Chondrocyte (in vitro differentiated cells): ENCODE data around the gene SMAD3. TPM values are rescaled to one million over a fixed set of nuclear protein-coding genes. Genes with fewer than 3 reads are reported as not detected.
A peak's percentile ranks its signal among the peaks of the same experiment; 100 is the strongest.
"Not testable (repeated sequence)": the region's sequence is repeated elsewhere in the genome, so short reads cannot be mapped to it uniquely, and the experiment has no call there.

Experiments used
- DNase-seq: peaks from one replicate; pipeline ENCODE4 v3.0.0; 2021; ENCODE audit warnings: mixed read lengths, low spot score
- H3K27ac Mint-ChIP-seq: one replicate; pipeline ENCODE4 v1.8.0; 2021; ENCODE audit warnings: mild to moderate bottlenecking, moderate library complexity, mixed read lengths; ENCODE audit not compliant: unreplicated experiment
- H3K27me3 Mint-ChIP-seq: 2 replicates; pipeline ENCODE4 v1.8.0; 2021; ENCODE audit warnings: low read depth, mixed read lengths
- H3K36me3 Mint-ChIP-seq: 2 replicates; pipeline ENCODE4 v1.8.0; 2021; ENCODE audit warnings: low read depth, mixed read lengths
- H3K4me1 Mint-ChIP-seq: 2 replicates; pipeline ENCODE4 v1.8.0; 2021; ENCODE audit warnings: low read depth, mild to moderate bottlenecking, mixed read lengths
- H3K4me3 Mint-ChIP-seq: one replicate; pipeline ENCODE4 v1.8.0; 2021; ENCODE audit warnings: mild to moderate bottlenecking, moderate library complexity, mixed read lengths; ENCODE audit not compliant: unreplicated experiment
- H3K9me3 Mint-ChIP-seq: 2 replicates; pipeline ENCODE4 v1.8.0; 2021; ENCODE audit warnings: low read depth, mixed read lengths
- total RNA-seq: library from RNA; stranded (reverse); gene quantifications from 3 replicates; pipeline ENCODE4 v1.2.1, GENCODE V29; 2021
- TF ChIP-seq, protein P1 (sequence below): fragments of 200-600 bp; sonication (generic); IDR thresholded peaks from 2 replicates; pipeline ENCODE4 v1.5.0; 2021; ENCODE audit warnings: antibody characterized with exemption, mild to moderate bottlenecking, moderate library complexity

Gene SMAD3
- total RNA-seq, 1 donor from 2014 or later = 23.2 TPM

DNA sequence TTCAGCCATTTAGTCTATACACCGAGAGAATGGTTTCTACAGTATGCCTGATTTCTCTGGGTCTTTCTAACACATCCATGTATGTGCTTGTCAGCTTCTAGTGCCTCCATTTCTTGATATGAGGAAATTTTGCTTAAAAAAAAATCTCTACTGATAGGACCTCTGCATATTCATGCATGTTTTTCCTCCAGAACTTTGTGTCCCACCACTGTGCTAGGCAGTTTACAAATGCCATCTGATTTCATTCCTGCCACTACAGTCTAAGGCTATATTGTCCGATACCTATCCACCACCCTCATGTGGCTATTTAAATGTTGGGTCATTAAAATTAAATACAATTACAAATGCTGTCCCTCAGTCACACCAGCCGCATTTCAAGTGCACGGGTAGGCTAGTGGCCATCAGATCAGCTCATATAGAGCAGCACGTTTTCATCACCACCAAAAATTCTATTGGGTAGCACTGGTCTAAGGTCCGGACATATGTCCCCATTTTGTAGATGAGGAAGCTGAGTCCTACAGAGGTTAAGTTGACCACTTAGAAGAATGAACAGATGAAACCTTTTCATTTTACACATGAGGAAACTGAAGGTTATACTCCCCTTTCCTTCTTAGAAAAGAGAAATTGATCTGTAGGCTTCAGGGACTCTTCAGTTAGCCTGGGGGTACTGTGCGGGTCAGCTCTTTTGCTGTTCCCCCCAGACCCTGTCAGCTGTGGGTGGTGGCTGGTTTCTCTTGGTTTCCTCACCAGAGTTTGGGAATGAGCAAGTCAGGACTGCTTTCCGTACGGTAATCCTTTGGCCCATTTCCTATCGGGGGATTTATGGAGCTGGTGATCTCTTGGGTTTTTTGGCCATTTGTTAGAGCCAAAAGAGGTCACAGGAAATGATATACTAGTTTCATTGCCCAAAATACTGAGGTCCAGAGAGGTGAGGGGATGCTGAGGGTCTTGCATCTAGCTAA lies 56.5 kb downstream of the SMAD3 start:
- no peaks in the 10 kb centered on the region for H3K36me3 Mint-ChIP-seq
- H3K4me1 Mint-ChIP-seq = peaks cover 71% of the 10 kb centered on the region
- H3K27me3 Mint-ChIP-seq = no peaks in the 10 kb centered on the region
- H3K9me3 Mint-ChIP-seq = no peaks in the 10 kb centered on the region
- H3K27ac Mint-ChIP-seq = peak overlapping the region; percentile 95
- no peak overlapping the region for H3K4me3 Mint-ChIP-seq
- TF ChIP-seq, protein P1, sequence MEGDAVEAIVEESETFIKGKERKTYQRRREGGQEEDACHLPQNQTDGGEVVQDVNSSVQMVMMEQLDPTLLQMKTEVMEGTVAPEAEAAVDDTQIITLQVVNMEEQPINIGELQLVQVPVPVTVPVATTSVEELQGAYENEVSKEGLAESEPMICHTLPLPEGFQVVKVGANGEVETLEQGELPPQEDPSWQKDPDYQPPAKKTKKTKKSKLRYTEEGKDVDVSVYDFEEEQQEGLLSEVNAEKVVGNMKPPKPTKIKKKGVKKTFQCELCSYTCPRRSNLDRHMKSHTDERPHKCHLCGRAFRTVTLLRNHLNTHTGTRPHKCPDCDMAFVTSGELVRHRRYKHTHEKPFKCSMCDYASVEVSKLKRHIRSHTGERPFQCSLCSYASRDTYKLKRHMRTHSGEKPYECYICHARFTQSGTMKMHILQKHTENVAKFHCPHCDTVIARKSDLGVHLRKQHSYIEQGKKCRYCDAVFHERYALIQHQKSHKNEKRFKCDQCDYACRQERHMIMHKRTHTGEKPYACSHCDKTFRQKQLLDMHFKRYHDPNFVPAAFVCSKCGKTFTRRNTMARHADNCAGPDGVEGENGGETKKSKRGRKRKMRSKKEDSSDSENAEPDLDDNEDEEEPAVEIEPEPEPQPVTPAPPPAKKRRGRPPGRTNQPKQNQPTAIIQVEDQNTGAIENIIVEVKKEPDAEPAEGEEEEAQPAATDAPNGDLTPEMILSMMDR = no peak
- DNase-seq = no peak

GRCh38 chr15:67122816-67123215 lies 57.4 kb downstream of the SMAD3 start:
- peaks cover 71% of the 10 kb centered on the region for H3K4me1 Mint-ChIP-seq

DNA sequence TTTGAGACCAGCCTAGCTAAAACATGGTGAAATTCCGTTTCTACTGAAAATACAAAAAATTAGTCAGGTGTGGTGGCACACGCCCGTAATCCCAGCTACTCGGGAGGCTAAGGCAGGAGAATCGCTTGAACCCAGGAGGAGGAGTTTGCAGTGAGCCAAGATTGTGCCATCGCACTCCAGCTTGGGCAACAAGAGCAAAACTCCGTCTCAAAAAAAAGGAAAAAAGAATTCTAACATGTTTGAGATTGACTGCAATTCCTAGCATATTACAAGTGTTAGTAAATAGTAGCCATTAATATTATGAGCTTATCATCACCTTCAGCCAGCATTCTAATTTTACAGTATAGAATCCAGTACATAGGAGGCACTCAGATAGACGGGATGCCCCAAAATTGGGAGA lies 57.9 kb downstream of the SMAD3 start:
- H3K36me3 Mint-ChIP-seq, DNase-seq, H3K27ac Mint-ChIP-seq, H3K9me3 Mint-ChIP-seq, H3K27me3 Mint-ChIP-seq, H3K4me3 Mint-ChIP-seq: not testable (repeated sequence)
- H3K4me1 Mint-ChIP-seq = peaks cover 73% of the 10 kb centered on the region

More at GRCh38 chr15:67122816-67123215, 57.4 kb downstream of the SMAD3 start:
- not testable (repeated sequence) for H3K27ac Mint-ChIP-seq, DNase-seq, H3K4me3 Mint-ChIP-seq, H3K9me3 Mint-ChIP-seq, H3K36me3 Mint-ChIP-seq, H3K27me3 Mint-ChIP-seq

- no peak overlapping the region for H3K4me3 Mint-ChIP-seq
- peaks cover 69% of the 10 kb centered on the region for H3K4me1 Mint-ChIP-seq
- TF ChIP-seq, protein P1 = no peak
- H3K9me3 Mint-ChIP-seq = no peaks in the 10 kb centered on the region
- H3K27me3 Mint-ChIP-seq = no peaks in the 10 kb centered on the region
- DNase-seq = no peak
- H3K27ac Mint-ChIP-seq = peak overlapping the region; percentile 70
- no peaks in the 10 kb centered on the region for H3K36me3 Mint-ChIP-seq
These were observed 58.7 kb downstream of the SMAD3 start for GRCh38 chr15:67124111-67124510.

DNA sequence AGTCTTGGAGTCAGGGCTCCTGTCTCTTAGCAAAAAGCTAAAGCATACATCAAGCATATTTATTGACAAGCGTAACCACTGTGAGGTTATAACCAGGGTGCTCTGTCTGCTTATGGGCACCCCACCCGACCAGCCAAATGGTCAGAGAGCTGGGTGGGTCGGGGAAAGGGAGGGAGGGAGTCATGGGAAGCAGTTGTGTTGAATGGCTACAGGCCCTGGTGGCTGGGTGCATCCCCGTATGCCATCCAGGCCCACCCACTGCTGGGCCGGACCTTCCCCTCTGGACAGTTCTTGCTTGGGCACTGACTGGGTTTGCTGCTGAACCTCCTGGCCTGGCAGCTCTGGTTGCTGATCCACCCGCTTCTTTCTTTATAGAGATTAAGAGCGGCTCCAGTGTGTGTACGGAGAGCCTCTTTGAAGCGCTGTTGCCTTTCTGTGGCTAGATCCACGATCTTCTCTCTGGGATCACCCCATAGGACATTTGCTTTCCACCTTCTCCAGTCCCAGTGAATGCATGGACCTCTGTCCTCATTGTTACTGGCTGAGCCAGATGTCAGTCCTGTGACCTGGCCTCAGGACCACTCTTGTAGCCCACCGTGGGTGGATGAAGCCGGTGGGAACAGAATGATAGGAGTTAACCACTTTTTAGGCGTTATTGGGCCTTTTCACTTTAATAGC lies 59.6 kb downstream of the SMAD3 start:
- TF ChIP-seq, protein P1 = no peak
- no peaks in the 10 kb centered on the region for H3K9me3 Mint-ChIP-seq
- peaks cover 61% of the 10 kb centered on the region for H3K4me1 Mint-ChIP-seq
- H3K27ac Mint-ChIP-seq = peak overlapping the region; percentile 94
- peak overlapping the region; percentile 7 for H3K4me3 Mint-ChIP-seq
- DNase-seq = no peak
- no peaks in the 10 kb centered on the region for H3K36me3 Mint-ChIP-seq
- no peaks in the 10 kb centered on the region for H3K27me3 Mint-ChIP-seq
